Nephron progenitor cell (in vitro differentiated cells): ENCODE data around the gene CDC42.

Source experiments
- DNase-seq: peaks from one replicate; pipeline ENCODE4 v3.0.0; 2021
- H3K27ac Mint-ChIP-seq: 2 replicates; pipeline ENCODE4 v1.8.0; 2021; ENCODE audit warnings: mild to moderate bottlenecking, moderate library complexity, mixed read lengths
- H3K27me3 Mint-ChIP-seq: 2 replicates; pipeline ENCODE4 v1.8.0; 2021; ENCODE audit warnings: mild to moderate bottlenecking, low read depth, mixed read lengths; ENCODE audit not compliant: poor library complexity
- H3K36me3 Mint-ChIP-seq: 2 replicates; pipeline ENCODE4 v1.8.0; 2021; ENCODE audit warnings: low read depth, mixed read lengths
- H3K4me1 Mint-ChIP-seq: 2 replicates; pipeline ENCODE4 v1.8.0; 2021; ENCODE audit warnings: mixed read lengths
- H3K4me3 Mint-ChIP-seq: 2 replicates; pipeline ENCODE4 v1.8.0; 2021; ENCODE audit warnings: mild to moderate bottlenecking, moderate library complexity, mixed read lengths
- H3K9me3 Mint-ChIP-seq: 2 replicates; pipeline ENCODE4 v1.8.0; 2021; ENCODE audit warnings: mild to moderate bottlenecking, moderate library complexity, mixed read lengths
- CTCF ChIP-seq: fragments of 200-600 bp; sonication (generic); IDR thresholded peaks from 2 replicates; pipeline ENCODE4 v1.5.0; 2021; ENCODE audit warnings: antibody characterized with exemption

Gene CDC42

GRCh38 chr1:22064751-22065402 lies 12.4 kb downstream of the CDC42 start:
- Mint-ChIP-seq H3K4me3 (no peak overlapping the region), H3K27me3 (no peaks in the 10 kb centered on the region), H3K27ac (no peak overlapping the region), H3K36me3 (peaks cover 70% of the 10 kb centered on the region), H3K4me1 (peaks cover 25% of the 10 kb centered on the region), H3K9me3 (peaks cover 10% of the 10 kb centered on the region)
- no peak for DNase-seq
- TF ChIP-seq CTCF, result no peak

DNA sequence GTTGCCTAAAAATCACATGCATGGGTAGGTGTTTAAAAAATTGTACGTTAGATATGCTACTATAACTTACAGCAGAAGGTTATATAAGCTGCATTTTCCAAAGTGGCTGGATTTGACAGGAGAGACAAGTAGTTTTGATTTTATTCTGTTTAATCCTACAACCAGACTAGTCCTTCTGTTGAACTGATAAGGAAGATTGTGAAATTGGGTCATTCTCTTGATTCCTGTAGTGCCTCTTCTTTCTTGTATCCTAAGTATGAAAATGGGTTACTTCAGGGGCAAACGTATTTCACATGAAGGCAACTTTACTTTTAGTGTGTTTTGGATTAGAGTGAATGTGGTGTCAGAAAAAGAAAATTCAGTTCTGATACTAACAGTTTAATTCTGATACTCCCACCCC lies 19.0 kb downstream of the CDC42 start:
- H3K9me3 Mint-ChIP-seq, result peaks cover 14% of the 10 kb centered on the region
- DNase-seq, result no peak
- H3K27ac Mint-ChIP-seq, result no peak overlapping the region
- H3K36me3 Mint-ChIP-seq, result peaks cover 51% of the 10 kb centered on the region
- H3K4me1 Mint-ChIP-seq, result peaks cover 28% of the 10 kb centered on the region
- no peak for TF ChIP-seq CTCF
- H3K4me3 Mint-ChIP-seq, result no peak overlapping the region
- H3K27me3 Mint-ChIP-seq, result no peaks in the 10 kb centered on the region

DNA sequence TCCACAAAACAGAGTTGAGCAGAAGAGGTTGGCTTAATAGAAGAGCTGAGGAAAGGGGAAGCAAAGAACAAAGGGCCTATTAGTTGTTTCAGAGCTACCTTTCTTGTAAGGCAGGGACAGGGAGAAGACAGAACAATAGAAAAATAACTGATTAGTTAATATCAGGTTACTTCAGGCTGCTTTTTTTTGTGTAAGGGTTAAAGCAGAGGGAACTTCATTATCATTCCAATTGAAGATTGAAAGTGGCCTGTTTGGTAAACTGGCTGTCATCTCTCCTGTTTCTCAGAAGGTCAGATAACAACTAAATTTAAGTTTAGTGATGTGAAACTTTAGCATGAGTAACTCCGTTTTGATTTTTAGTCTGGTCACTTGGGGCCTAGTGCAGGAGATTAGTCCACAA lies 22.3 kb downstream of the CDC42 start:
- no peak for TF ChIP-seq CTCF
- DNase-seq, result no peak
- H3K27me3 Mint-ChIP-seq, result no peaks in the 10 kb centered on the region
- peak overlapping the region; percentile 79 for H3K27ac Mint-ChIP-seq
- H3K4me1 Mint-ChIP-seq, result peaks cover 27% of the 10 kb centered on the region
- H3K9me3 Mint-ChIP-seq, result peaks cover 4% of the 10 kb centered on the region
- no peak overlapping the region for H3K4me3 Mint-ChIP-seq
- peaks cover 45% of the 10 kb centered on the region for H3K36me3 Mint-ChIP-seq

DNA sequence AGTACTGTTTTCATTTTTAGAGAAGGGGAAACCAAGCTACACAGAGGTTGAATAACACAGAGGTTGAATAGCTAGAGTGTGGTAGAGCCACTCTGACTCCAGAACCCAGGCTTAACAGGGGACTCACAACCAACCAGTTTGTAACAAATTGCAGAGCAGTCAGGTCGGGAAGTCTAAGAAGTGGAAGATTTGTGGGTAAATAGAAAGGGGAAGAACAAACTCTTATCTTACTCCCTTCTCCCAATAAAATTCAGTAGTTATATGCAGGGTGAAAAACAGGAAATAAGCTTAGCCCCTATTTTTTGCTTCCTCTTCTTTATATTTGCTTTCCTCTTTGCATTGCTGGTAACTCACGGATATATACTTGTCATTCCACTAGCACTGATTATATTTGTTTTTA lies 23.2 kb downstream of the CDC42 start:
- no peak for DNase-seq
- Mint-ChIP-seq H3K4me1 (peaks cover 27% of the 10 kb centered on the region), H3K36me3 (peaks cover 42% of the 10 kb centered on the region), H3K4me3 (no peak overlapping the region), H3K9me3 (no peaks in the 10 kb centered on the region), H3K27me3 (no peaks in the 10 kb centered on the region), H3K27ac (peak overlapping the region; percentile 24)
- no peak for TF ChIP-seq CTCF

DNA sequence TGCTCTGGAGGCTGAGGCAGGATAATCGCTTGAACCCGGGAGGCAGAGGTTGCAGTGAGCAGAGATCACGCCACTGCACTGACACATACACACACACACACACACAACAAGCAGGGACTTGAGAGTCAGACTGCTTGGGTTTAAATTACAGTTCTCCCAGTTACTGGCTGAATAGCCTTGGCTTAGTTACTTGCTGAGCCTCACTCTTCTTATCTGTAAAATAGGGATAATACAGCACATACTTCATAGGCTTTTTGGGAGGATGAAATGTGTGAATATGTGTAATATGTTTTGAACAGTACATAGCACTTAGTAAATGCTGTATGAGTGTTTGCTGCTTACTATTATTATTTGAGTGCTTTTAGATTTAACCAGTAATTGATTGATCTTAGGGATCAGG lies 23.8 kb downstream of the CDC42 start:
- no peaks in the 10 kb centered on the region for H3K27me3 Mint-ChIP-seq
- H3K4me3 Mint-ChIP-seq, result no peak overlapping the region
- no peak for TF ChIP-seq CTCF
- DNase-seq, result no peak
- peak overlapping the region; percentile 77 for H3K27ac Mint-ChIP-seq
- peaks cover 43% of the 10 kb centered on the region for H3K36me3 Mint-ChIP-seq
- H3K4me1 Mint-ChIP-seq, result peaks cover 27% of the 10 kb centered on the region
- H3K9me3 Mint-ChIP-seq, result no peaks in the 10 kb centered on the region

DNA sequence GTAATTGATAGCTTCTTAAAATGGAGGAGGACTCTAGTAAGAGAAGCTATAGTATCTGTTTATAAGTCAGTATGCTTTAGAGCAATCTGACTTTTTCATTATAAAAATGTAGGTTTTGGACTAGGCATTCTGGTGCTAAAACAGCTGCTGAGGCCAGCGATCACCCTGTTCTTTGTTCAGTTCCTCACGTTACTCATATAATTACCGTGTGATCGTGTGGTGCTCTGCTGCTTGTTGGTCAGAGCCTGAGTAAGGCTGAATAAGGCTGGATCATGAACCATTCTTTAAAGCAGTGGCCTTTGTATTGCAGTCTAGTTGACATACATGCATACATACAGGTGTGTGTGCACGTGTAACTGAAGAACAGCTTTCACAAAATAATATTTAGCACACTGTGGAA lies 25.2 kb downstream of the CDC42 start:
- H3K27me3 Mint-ChIP-seq, result no peaks in the 10 kb centered on the region
- no peak for TF ChIP-seq CTCF
- H3K36me3 Mint-ChIP-seq, result peaks cover 42% of the 10 kb centered on the region
- no peaks in the 10 kb centered on the region for H3K9me3 Mint-ChIP-seq
- no peak overlapping the region for H3K27ac Mint-ChIP-seq
- DNase-seq, result no peak
- peaks cover 27% of the 10 kb centered on the region for H3K4me1 Mint-ChIP-seq
- H3K4me3 Mint-ChIP-seq, result no peak overlapping the region
